ENCODE measurements around the gene PLD4.
"Not testable (repeated sequence)": the region's sequence is repeated elsewhere in the genome, so short reads cannot be mapped to it uniquely, and the experiment has no call there.

PLD4 gene

GRCh38 chr14:104924421-104925213 lies at the start of gene PLD4:
Gene PLD4 (plus strand): TSS chr14:104924879. CDS start chr14:104927141, 2,262 bp downstream.
- DNase-seq: peak; percentile 76

- DNase-seq: no peak
These were observed 49.3 kb upstream of the PLD4 start for GRCh38 chr14:104875412-104875751.

- no peak for DNase-seq
These were observed 48.9 kb upstream of the PLD4 start for GRCh38 chr14:104875811-104876210.

- DNase-seq: no peak
These were observed 48.4 kb upstream of the PLD4 start for GRCh38 chr14:104876251-104876699.

GRCh38 chr14:104877066-104877805 lies 47.4 kb upstream of the PLD4 start:
- no peak for DNase-seq

GRCh38 chr14:104877806-104878550 lies 46.7 kb upstream of the PLD4 start:
- DNase-seq: no peak

GRCh38 chr14:104878582-104878981 lies 46.1 kb upstream of the PLD4 start:
- DNase-seq: no peak

- DNase-seq: no peak
These were observed 45.3 kb upstream of the PLD4 start for GRCh38 chr14:104879201-104879982.

GRCh38 chr14:104879983-104880565 lies 44.6 kb upstream of the PLD4 start:
- no peak for DNase-seq

- DNase-seq: no peak
These were observed 44.0 kb upstream of the PLD4 start for GRCh38 chr14:104880584-104881210.

- no peak for DNase-seq
These were observed 43.2 kb upstream of the PLD4 start for GRCh38 chr14:104881369-104881979.

- no peak for DNase-seq
These were observed 42.2 kb upstream of the PLD4 start for GRCh38 chr14:104882325-104882973.

- no peak for DNase-seq
These were observed 41.6 kb upstream of the PLD4 start for GRCh38 chr14:104882991-104883660.

GRCh38 chr14:104883681-104884361 lies 40.9 kb upstream of the PLD4 start:
- no peak for DNase-seq

- not testable (repeated sequence) for DNase-seq
These were observed 40.3 kb upstream of the PLD4 start for GRCh38 chr14:104884381-104884780.

- no peak for DNase-seq
These were observed 39.4 kb upstream of the PLD4 start for GRCh38 chr14:104885031-104885972.

GRCh38 chr14:104885973-104886689 lies 38.5 kb upstream of the PLD4 start:
- DNase-seq: no peak

Measured in MV-4-11 (cell line).